COLO668 (cell line): ENCODE results near the gene ANKRD23.
"Not testable (repeated sequence)": the region's sequence is repeated elsewhere in the genome, so short reads cannot be mapped to it uniquely, and the experiment has no call there.

ENCODE experiments used
- DNase-seq: peaks from one replicate; lab custom pipeline; 2025; ENCODE audit not compliant: unreplicated experiment; lab: John Stamatoyannopoulos, UW

Gene ANKRD23

DNA sequence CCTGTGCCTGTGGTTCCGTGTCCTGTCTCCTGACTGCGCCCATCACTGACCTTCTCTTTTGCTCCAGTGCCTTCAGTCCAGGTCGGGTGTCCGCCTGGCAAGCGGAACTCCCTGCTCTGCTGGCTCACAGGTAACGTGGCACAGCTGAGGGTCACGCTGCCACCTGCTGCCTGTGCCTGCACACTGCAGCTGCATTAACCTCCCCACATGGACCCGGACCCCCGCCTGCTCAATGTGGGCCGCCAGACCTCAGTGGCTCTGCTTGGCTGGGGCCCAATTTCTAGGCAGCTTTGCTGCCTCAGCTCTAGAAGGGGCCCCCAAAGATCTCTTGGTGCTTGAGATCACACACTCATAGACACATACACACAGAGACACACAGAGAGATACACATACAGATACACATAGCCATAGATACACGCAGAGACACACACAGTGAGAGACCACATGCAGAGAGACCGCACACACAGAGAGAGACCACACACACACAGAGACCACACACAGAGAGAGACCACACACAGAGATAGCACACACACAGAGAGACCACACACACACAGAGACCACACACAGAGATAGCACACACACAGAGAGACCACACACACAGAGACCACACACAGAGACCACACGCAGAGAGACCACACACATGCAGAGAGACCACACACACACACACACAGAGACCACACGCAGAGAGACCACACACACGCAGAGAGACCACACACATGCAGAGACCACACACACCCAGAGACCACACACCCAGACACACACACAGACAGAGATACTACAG, 42.6 kb downstream of the ANKRD23 start:
- DNase-seq: peak; percentile 64

DNA sequence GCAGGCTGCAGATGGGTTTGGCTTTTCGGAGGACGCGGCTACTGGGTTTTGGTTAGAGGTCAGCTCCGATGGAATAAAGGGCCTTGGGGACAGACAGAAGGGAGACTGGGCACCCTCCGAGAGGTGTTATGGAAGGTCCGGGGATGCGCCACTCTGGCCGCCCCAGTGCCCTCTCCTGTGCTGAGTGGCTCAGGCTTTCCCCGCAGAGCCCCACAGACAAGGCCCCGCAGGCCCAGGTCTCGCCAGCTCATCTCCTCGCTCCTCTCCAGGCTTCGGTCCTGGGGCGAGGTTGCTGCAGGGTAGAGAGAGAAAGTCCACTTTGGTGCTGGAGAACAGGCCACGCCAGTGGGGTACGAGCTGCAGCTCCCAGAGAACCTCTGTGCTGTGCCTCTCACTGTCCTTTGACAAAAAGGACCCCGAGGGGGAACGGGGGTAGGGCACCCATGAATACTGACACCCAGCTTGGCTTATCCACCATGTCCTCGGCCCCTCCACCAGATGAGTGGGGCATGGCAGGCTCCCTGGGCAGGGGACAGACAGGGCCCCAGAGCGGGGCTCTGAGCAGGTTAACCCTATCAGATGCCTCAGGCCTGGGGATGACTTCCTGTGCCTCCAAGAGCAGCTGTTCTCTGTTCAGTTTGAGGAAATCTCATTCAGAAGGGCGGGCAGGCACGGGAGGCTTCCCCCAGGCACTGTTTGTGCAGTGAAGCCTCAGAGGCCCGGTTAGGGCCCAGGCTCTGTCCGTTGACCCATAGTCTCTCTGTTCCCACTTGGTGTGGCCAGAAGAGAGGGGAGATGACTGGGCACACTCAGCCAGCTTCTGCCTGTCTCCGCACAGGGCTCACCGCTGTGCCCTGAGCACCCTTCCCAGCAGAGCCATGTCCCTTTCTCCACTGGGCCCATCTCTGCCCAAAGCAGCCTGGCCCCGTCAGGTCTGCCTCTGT, 43.5 kb downstream of the ANKRD23 start:
- DNase-seq: no peak

DNA sequence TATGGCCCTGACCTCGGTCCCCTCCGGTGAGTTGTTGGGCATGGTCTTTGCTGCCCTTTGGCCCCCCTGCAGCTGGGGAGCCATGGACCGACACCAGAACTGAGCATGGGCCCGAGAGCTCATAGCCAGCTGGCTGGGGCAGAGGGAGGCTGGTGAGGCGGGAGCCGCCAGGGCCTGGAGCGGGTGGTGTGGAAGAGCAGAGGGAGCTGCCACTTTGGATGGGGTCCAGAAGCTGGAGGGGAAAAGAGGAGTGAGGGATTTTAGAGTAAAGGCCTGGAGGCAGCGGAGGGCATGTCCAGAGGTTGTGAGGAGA, 44.2 kb downstream of the ANKRD23 start:
- no peak for DNase-seq

DNA sequence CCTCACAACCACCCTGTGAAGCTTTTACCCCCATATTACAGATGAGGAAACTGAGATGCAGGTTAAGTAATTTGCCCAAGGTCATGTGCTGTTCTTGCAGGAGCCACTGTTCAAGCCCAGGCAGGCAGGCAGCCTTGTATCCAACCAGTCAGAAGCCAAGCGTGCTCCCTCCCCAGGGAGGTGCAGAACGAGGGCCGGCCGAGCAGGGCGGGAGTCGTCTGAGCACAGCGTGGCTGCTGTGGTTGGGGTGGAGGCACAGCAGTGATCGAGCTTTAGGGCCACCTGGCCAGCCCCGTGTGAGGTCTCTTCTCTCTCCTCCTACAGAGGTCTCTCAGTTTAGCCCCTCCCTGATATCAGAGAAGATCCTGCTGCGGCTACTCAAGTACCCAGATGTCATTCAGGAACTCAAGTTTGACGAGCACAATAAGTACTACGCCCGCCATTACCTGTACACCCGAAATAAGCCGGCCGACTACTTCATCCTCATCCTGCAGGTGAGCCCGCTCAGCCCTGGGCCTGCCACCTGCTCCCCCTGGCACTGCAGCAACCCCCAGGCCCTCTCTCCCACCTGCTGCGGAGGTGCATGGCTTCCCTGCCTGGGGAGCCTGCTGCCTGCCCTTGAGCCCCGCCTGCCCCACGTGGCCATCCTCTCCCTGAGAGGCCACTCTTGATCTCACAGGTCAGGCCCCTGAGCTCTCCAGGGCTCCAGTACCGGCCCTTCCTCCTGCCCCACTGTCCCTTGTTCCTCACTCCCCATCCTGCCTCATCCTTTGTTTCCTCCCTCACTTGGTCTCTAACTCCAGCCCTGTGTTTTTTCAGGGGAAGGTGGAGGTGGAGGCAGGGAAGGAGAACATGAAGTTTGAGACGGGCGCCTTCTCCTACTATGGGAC, 44.8 kb downstream of the ANKRD23 start:
- DNase-seq: no peak

DNA sequence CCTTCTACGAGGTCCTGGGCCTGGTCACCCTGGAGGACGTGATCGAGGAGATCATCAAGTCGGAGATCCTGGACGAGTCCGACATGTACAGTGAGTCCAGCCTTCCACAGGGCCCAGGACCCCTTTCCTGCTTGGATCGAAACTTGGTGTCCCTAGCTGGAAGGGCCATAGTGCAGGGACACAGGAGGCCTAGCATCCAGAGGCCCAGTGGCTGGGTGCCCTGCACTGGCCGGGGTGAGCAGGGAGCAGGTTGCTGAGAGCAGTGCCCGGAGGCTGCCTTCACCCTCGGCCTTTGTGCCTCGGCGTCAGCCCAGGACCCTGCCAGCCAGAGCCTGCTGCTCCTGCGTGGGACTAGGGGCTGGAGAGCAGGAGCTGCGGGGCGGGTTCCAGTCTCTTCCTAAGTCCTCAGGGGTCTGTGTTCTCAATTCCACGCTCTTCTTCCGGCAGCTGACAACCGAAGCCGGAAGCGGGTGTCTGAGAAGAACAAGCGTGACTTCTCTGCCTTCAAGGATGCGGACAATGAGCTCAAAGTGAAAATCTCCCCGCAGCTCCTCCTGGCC, 46.7 kb downstream of the ANKRD23 start:
- DNase-seq: no peak

DNA sequence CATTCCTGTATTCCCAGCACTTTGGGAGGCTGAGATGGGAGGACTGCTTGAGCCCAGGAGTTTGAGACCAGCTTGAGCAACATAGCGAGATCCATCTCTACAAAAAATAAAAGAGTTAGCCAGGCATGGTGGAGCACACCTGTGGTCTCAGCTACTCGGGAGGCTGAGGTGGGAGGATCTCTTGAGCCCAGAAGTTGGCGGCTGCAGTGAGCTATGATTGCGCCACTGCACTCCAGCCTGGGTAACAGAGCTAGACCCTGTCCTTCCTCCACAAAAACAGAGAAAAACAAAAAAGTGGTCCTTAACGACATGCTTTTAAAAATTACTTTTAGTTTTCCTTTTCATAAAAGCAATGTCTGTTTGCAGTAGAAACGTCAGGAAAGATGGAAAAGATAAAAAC, 47.3 kb downstream of the ANKRD23 start:
- not testable (repeated sequence) for DNase-seq

DNA sequence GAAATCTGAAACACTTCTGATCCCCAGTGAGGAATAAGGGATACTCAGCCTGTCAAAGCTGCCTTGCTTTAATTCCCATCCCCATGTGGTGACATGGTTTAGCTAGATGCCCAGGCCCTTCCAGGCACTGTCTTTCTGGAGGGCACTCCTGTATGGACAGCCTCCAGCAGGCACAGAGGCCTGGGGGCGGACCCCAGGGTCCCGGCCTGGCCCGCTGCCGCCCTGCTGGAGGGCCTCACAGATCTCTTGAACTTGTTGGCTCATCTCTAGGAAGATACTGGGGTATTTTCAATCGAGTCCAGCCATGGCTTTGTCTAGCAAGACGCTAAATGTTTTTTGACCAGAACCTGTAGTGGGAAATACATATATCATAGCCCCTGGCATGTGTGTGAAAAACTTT, 48.7 kb downstream of the ANKRD23 start:
- no peak for DNase-seq

DNA sequence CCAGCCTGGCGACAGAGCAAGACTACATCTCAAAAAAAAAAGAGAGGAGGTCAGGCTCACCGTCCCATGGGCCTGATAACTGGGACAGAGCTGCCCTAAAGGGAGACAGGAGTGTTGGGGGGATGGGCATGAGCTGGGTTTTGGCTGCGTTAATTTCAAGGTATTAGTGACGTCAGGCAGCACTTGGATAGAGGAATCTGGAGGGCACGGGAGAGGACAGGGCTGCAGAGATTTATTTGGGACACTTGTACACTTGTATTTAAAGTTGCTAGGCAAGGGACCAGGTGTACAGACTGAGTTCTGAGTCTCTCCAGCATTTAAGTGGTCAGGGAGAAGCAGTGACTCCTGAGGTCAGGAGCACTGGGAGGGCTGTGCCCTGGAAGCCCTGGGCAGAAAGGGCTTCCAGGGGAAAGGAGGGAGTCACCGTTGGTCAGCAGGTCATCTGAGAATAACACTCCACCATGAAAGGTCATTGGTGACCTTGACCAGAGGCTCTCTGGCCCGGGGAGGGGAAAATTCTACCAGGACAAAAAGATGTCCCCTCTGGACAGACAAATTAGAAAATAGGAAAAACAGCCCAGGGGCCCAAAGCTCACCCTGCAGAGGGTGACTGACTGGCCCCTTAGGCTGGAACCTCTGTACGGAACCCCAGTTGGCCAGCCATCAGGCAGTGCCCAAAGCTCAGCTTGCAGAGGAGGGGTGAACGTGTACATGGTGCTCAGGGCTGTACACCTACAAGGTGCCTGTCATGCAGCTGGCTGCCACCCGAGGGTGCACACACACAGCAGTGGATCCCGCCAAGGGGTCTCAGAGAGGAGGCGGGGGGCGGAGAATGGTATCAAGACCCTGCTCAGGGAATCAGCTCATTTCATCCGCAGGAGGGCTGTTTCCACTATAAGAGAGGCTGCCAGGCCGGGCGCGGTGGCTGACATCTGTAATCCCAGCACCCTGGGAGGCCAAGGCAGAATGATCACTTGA, 50.8 kb downstream of the ANKRD23 start:
- DNase-seq: no peak

DNA sequence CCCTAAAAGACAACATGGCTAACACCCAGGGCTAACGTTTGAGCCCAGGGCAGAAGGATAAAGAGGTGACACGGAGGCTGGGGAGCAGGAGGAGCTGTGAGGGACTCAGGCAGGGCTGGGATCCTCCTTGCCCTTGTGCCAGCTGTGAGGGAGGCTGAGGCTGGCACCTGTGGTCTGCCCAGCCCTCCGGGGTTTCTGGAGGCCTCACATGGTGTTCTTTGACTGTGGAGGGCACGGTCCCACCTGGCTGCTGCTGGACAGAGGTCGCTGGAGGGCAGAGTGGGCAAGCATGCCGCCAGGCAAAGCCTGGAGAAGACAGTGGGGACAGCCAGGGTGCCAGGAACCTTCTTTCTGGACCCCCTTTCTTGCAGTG, 54.6 kb downstream of the ANKRD23 start:
- no peak for DNase-seq

DNA sequence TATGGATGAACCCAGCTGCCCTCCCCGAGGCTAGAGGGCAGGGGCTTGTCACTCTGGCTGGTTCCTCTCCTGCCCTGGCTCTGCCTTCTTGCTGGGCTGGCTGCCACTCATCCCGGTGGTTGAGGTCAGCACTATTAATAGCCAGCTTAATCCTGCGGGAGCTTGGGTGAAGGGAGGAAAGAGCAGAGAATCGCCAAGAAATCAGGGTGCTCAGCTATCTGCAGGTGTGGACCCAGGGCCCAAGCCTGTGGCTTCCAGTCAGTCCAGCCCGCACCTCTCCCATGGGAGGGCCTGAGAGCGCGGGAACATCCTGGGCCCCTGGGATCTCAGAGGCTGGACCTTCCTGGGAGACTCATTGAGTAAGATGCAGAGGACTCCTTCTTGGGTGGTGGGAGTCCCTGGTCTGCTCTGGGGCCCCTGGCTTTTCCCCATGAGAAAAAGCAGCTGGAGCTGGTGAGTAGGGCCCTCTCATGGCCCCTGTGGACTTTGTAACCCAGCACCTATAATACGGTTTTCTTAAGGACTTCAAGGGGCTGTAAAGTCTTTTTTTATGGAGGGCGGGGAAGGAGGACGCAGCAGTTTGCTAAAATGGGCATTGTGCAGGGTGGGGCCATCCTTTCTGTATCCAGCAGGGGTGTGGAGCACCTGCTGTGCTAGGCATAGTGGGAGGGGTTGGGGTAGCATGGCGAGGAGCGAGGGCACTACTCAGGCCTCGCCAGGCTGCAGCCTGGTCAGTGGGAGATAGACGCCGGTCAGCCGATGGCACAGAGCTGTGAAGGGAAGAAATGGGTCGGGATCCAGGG, 55.2 kb downstream of the ANKRD23 start:
- no peak for DNase-seq
